ENCODE data around the gene SH3BP5. TPM values are rescaled to one million over a fixed set of nuclear protein-coding genes. Genes with fewer than 3 reads are reported as not detected.

Gene SH3BP5
- total RNA-seq, 4 donors from 2014 or later = 12.8 to 64.4 (median 16.0) TPM

DNA sequence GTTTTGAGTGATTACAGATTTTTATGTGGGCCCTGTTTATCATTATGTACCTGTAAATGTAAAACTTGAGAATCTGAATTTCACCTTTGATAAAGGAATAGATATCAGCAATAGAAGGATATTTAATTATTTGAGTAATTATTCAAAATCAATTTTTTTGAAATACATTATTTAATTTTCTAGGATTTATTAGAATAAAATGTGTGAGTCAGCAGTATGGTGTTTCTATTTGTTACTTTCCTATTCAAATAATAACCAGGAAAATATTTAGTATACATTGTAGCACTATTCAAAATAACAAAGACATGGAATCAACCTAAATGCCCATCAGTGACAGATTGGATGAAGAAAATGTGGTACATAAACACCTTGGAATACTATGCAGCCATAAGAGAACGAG is 104.2 kb downstream of the SH3BP5 start:
- no peak for TF ChIP-seq POLR2A (IDR thresholded peaks at IDR 0.05)
- TF ChIP-seq, protein P1, sequence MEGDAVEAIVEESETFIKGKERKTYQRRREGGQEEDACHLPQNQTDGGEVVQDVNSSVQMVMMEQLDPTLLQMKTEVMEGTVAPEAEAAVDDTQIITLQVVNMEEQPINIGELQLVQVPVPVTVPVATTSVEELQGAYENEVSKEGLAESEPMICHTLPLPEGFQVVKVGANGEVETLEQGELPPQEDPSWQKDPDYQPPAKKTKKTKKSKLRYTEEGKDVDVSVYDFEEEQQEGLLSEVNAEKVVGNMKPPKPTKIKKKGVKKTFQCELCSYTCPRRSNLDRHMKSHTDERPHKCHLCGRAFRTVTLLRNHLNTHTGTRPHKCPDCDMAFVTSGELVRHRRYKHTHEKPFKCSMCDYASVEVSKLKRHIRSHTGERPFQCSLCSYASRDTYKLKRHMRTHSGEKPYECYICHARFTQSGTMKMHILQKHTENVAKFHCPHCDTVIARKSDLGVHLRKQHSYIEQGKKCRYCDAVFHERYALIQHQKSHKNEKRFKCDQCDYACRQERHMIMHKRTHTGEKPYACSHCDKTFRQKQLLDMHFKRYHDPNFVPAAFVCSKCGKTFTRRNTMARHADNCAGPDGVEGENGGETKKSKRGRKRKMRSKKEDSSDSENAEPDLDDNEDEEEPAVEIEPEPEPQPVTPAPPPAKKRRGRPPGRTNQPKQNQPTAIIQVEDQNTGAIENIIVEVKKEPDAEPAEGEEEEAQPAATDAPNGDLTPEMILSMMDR (IDR thresholded peaks at IDR 0.05) = no peak
- no peak for DNase-seq
- no peaks in the 10 kb centered on the region for H3K9me3 ChIP-seq
- H3K27ac ChIP-seq = no peak overlapping the region
- no peak overlapping the region for H3K4me3 ChIP-seq
- no peaks in the 10 kb centered on the region for H3K4me1 ChIP-seq
- H3K36me3 ChIP-seq = peaks cover 0 to 78% (median 0%) of the 10 kb centered on the region in 3 donors
- no peaks in the 10 kb centered on the region for H3K27me3 ChIP-seq

DNA sequence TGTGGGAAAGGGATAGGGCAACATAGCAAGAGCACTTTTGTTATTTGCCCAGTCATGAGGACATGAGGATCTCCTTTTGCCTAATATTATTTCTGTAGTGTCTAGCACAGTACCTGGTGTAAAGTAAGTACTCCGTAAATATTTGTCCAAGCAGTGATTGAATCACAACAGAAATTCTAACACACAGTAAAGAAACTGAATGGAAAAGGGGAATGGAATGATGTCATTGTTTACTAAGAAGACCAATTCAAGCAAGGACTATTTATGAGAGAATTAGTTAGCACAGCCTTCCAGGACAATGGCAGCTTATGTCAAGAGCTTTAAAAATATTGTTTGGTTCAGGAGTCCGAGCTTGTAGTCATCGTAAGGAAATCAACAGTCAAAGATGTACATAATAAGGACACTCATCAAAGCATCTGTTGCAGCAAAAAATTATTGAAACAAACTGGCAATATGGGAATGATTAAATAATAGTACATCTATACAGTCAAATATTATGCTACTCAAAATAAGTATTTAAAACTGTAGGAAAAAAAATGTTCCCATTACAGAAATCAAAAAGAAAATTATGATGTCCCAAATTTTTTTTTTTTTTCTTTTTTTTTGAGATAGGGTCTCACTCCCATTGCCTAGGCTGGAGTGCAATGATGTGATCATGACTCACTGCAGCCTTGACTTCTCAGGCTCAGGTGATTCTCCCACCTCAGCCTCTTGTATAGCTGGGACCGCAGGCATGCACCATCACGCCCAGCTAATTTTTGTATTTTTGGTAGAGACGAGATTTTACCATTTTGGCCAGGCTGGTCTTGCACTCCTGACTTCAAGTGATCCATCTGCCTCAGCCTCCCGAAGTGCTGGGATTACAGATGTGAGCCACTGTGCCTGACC is 108.5 kb downstream of the SH3BP5 start:
- no peak for TF ChIP-seq POLR2A (IDR thresholded peaks at IDR 0.05)
- TF ChIP-seq, protein P1 (IDR thresholded peaks at IDR 0.05) = no peak
- Histone ChIP-seq H3K4me3 (no peak overlapping the region), H3K27me3 (no peaks in the 10 kb centered on the region), H3K4me1 (no peaks in the 10 kb centered on the region), H3K27ac (no peak overlapping the region), H3K36me3 (peaks cover 0 to 78% (median 0%) of the 10 kb centered on the region in 3 donors), H3K9me3 (no peaks in the 10 kb centered on the region)
- DNase-seq = no peak

DNA sequence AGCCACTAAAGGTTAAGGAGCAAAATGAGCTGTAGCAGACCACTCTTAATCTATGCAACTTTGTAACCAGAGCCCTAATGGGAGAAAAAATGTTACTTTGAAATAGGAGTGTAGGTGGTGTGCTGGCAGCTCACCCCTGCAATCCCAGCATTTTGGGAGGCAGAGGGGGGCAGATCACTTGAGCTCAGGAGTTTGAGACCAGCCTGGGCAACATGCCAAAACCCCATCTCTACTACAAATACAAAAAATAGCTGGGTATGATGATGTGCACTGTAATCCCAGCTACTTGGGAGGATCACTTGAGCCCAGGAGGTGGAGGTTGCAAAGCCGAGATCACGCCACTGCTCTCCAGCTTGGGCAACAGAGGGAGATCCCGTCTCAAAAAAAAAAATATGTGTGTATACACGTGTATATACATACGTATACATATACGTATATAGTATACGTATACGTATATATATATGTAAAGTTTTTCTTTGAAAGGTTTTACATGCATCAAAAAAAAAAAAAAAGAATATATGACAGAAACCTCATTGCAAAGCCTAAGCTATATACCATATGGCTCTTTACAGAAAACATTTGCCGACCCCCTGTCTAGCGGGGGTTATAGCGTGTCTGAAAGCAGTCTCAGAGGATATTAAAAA is 110.7 kb downstream of the SH3BP5 start:
- Histone ChIP-seq H3K4me1 (no peaks in the 10 kb centered on the region), H3K36me3 (peaks cover 0 to 85% (median 0%) of the 10 kb centered on the region in 3 donors), H3K27me3 (no peaks in the 10 kb centered on the region), H3K9me3 (no peaks in the 10 kb centered on the region), H3K27ac (no peak overlapping the region), H3K4me3 (no peak overlapping the region)
- TF ChIP-seq POLR2A (IDR thresholded peaks at IDR 0.05) = no peak
- no peak for DNase-seq

DNA sequence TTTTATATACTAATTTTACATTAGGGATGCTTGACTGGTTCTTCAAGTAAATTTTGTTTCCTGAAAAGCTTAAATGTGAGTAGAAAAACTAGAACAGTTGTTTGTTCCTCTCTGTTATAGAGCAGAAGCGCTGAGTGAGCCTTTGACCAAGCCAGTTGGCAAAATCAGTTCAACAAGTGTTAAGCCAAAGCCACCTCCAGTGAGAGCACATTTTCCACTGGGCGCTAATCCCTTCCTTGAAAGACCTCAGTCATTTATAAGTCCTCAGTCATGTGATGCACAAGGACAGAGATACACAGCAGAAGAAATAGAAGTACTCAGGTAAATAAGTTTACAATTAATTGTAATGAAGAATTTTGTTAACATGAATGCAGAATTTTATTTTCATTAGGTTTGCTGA is 111.7 kb downstream of the SH3BP5 start:
- no peak overlapping the region for H3K27ac ChIP-seq
- no peaks in the 10 kb centered on the region for H3K4me1 ChIP-seq
- no peaks in the 10 kb centered on the region for H3K27me3 ChIP-seq
- TF ChIP-seq, protein P1 (IDR thresholded peaks at IDR 0.05) = no peak
- TF ChIP-seq POLR2A (IDR thresholded peaks at IDR 0.05) = no peak
- H3K36me3 ChIP-seq = peaks cover 0 to 93% (median 0%) of the 10 kb centered on the region in 3 donors
- H3K9me3 ChIP-seq = no peaks in the 10 kb centered on the region
- DNase-seq = no peak
- no peak overlapping the region for H3K4me3 ChIP-seq

DNA sequence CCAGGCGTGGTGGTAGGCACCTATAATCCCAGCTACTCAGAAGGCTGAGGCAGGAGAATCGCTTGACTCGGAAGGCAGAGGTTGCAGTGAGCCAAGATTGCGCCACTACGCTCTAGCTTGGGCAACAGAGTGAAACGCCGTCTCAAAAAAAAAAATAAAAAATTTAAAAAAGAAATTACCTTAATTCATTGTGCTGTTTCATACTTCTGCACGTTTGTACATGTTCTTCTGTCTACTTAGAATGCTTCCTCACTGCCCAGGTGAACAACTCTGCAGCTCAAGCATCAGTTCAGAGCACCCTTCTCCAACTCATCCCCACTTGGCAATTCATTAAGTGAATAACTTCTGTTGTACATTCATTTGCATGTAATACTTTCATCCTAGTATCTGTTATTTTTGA is 112.3 kb downstream of the SH3BP5 start:
- H3K36me3 ChIP-seq = peaks cover 0 to 93% (median 0%) of the 10 kb centered on the region in 3 donors
- TF ChIP-seq, protein P1 (IDR thresholded peaks at IDR 0.05) = no peak
- no peak for TF ChIP-seq POLR2A (IDR thresholded peaks at IDR 0.05)

DNA sequence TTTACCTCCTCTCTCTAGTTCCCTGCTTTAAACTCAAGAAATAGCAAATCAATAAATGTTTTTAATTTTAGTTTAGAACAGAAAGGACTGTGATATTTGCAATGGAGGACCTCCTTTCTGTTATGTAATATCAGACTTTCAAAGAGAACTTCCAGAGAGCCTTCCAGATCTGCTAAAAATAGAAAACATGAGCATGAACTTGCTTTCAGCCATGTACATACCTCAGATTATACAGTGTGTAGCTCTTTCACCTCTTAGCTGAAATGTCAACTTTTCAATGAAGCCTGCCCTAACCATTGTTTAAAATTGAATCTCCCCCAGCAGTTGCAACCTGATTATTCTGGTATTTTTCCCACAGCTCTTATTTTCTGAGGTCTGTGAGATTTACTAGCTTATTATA is 113.7 kb downstream of the SH3BP5 start:
- H3K9me3 ChIP-seq = no peaks in the 10 kb centered on the region
- TF ChIP-seq POLR2A (IDR thresholded peaks at IDR 0.05) = no peak
- TF ChIP-seq, protein P1 (IDR thresholded peaks at IDR 0.05) = no peak
- no peaks in the 10 kb centered on the region for H3K27me3 ChIP-seq
- H3K27ac ChIP-seq = no peak overlapping the region
- peaks cover 0 to 88% (median 0%) of the 10 kb centered on the region in 3 donors for H3K36me3 ChIP-seq
- DNase-seq = no peak
- no peaks in the 10 kb centered on the region for H3K4me1 ChIP-seq
- H3K4me3 ChIP-seq = no peak overlapping the region

More for the DNA sequence above, 112.3 kb downstream of the SH3BP5 start:
- H3K9me3 ChIP-seq = no peaks in the 10 kb centered on the region
- no peak overlapping the region for H3K4me3 ChIP-seq
- DNase-seq = no peak
- no peak overlapping the region for H3K27ac ChIP-seq
- H3K4me1 ChIP-seq = no peaks in the 10 kb centered on the region
- H3K27me3 ChIP-seq = no peaks in the 10 kb centered on the region

Data from Peyer's patch (tissue), 4 donors.